Effector memory CD8-positive, alpha-beta T cell (primary cell): ENCODE data around the gene ZDHHC1.
"Not testable (repeated sequence)": the region's sequence is repeated elsewhere in the genome, so short reads cannot be mapped to it uniquely, and the experiment has no call there.

Source experiments
- ATAC-seq: fragments of 150-1000 bp; cut with Tn5 transposase; replicated peaks from 2 replicates; pipeline ENCODE4 v1.10.0; 2021; ENCODE audit warnings: mild to moderate bottlenecking, moderate library complexity
- DNase-seq, 3 experiments: peaks; one replicate each; pipeline ENCODE4 v3.0.0; 2021
- H3K27ac Mint-ChIP-seq, 2 donors: one replicate each; pipeline ENCODE4 v1.8.0; 2022; ENCODE audit warnings: mild to moderate bottlenecking in 2 of 2, mixed read lengths in 2 of 2, moderate library complexity in 2 of 2
- H3K27me3 Mint-ChIP-seq, 2 donors: one replicate each; pipeline ENCODE4 v1.8.0; 2022; ENCODE audit warnings: mixed read lengths in 2 of 2
- H3K36me3 Mint-ChIP-seq: one replicate; pipeline ENCODE4 v1.8.0; 2022; ENCODE audit warnings: mild to moderate bottlenecking, moderate library complexity, mixed read lengths; ENCODE audit not compliant: insufficient read depth
- H3K4me1 Mint-ChIP-seq, 2 donors: one replicate each; pipeline ENCODE4 v1.8.0; 2022; ENCODE audit warnings: low read depth in 2 of 2, mixed read lengths in 2 of 2
- H3K4me3 Mint-ChIP-seq, 2 donors: one replicate each; pipeline ENCODE4 v1.8.0; 2022; ENCODE audit warnings: mild to moderate bottlenecking in 2 of 2, mixed read lengths in 2 of 2, moderate library complexity in 2 of 2
- H3K9me3 Mint-ChIP-seq, 2 donors: one replicate each; pipeline ENCODE4 v1.8.0; 2022; ENCODE audit warnings: mixed read lengths in 2 of 2

Gene ZDHHC1

DNA sequence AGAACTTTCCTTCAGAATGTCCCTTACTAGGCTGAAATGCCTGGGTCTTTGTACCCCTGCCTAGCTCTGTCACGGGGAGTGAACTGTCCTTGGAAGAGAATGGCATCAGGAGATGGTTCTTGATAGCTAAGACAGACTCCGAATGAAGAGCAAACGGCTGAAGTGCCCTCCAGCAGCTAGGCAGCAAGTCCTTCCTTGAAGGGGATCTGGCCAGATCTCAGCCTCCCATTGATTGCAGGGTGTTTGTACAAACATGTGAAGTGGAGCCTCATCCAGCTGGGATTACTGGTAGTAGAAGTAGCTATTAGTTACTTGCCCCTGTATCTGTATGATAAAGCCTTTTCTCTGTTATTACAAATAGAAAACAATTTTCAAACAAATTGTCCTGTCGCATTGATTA lies 58.7 kb downstream of the ZDHHC1 start:
- DNase-seq: no peak
- Mint-ChIP-seq H3K4me1 (peaks cover 0 to 1% of the 10 kb centered on the region in 2 donors), H3K4me3 (no peak overlapping the region), H3K9me3 (no peaks in the 10 kb centered on the region), H3K36me3 (no peaks in the 10 kb centered on the region), H3K27me3 (peaks cover 6 to 11% of the 10 kb centered on the region in 2 donors), H3K27ac (no peak overlapping the region)
- ATAC-seq: no peak

DNA sequence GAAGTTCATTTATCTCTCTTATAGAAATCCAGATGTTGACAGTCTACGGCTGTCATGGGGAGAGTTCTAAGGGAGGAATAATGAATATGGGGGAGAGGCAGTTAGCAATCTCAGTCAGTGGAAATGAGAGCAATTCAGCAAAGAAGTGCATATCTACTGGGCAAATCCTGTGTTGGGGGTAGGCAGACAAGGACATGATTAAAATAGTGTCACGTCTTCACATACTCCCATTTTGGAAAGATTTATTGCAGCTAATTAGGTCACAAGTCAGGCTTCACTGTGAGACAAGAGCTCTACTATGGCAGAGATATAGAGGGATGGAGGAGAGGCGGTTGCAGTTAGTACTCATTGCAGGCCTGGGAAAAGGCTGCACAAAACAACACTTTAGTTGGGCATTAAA lies 59.9 kb downstream of the ZDHHC1 start:
- ATAC-seq (no peak), DNase-seq (no peak)
- Mint-ChIP-seq H3K4me1 (peaks cover 0 to 1% of the 10 kb centered on the region in 2 donors), H3K36me3 (no peaks in the 10 kb centered on the region), H3K27ac (no peak overlapping the region), H3K27me3 (peaks cover 6 to 11% of the 10 kb centered on the region in 2 donors), H3K9me3 (no peaks in the 10 kb centered on the region), H3K4me3 (no peak overlapping the region)

DNA sequence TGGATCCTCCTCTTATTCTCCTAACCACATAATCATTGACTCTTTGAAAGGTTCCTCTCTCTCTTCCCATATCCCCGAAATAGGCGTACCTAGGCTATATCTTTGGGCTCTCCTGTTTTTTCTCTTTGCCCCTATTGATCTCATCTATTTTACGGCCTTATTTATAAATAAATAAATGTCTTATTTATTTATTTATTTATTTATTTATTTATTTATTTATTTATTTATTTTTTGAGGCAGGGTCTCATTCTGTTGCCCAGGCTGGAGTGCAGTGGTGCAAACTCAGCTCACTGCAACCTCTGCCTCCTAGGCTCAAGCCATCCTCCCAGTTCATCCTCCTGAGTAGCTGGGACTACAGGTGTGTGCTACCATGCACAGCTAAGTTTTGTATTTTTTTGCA lies 63.8 kb downstream of the ZDHHC1 start:
- not testable (repeated sequence) for H3K36me3 Mint-ChIP-seq, H3K9me3 Mint-ChIP-seq, H3K27me3 Mint-ChIP-seq, ATAC-seq, H3K27ac Mint-ChIP-seq, H3K4me1 Mint-ChIP-seq, DNase-seq, H3K4me3 Mint-ChIP-seq

DNA sequence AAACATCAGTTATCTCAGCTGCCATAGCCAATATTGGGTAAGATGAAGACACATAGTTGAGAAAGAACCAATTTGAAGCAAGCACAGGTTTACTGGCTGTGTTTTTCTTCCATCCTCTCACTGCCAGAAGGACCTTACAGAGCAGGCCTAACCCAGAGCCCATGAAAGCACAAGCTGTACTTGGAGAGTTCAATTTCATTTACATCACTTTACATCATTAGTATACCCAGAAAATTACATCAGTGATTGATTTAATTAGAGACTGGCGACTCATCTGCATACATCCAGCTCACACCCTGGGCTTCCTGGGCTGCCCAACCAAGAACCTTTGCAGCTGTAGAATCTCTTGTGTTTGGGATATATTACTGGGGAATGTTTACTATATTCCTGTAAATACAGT lies 66.0 kb downstream of the ZDHHC1 start:
- H3K27me3 Mint-ChIP-seq: peaks cover 0 to under 1% of the 10 kb centered on the region in 2 donors
- H3K4me3 Mint-ChIP-seq: no peak overlapping the region
- H3K4me1 Mint-ChIP-seq: no peaks in the 10 kb centered on the region
- DNase-seq (no peak), ATAC-seq (no peak)
- no peaks in the 10 kb centered on the region for H3K9me3 Mint-ChIP-seq
- H3K36me3 Mint-ChIP-seq: peaks cover 3% of the 10 kb centered on the region
- H3K27ac Mint-ChIP-seq: no peak overlapping the region

DNA sequence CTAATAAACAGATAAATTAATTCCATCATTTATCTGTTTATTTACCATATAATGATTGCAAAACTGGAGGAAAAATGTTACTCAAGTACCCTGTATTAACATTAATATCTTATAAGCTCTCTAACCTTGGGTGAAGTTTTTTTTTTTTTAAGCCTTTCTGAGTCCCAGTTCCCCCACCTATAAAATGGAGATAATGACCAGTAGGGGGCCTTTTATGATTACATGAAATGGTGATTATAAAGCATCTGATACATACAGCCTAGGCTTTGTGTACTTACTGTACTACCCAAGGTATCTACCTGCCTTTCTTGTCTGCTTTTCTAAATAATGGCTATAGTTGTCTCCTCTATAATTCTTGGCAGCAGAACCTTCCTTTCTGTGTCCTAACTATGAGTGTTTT lies 67.1 kb downstream of the ZDHHC1 start:
- peak; percentile 51 for ATAC-seq
- Mint-ChIP-seq H3K9me3 (no peaks in the 10 kb centered on the region), H3K27me3 (no peaks in the 10 kb centered on the region), H3K4me1 (no peaks in the 10 kb centered on the region), H3K4me3 (no peak overlapping the region), H3K27ac (no peak overlapping the region), H3K36me3 (peaks cover 3% of the 10 kb centered on the region)
- no peak for DNase-seq

DNA sequence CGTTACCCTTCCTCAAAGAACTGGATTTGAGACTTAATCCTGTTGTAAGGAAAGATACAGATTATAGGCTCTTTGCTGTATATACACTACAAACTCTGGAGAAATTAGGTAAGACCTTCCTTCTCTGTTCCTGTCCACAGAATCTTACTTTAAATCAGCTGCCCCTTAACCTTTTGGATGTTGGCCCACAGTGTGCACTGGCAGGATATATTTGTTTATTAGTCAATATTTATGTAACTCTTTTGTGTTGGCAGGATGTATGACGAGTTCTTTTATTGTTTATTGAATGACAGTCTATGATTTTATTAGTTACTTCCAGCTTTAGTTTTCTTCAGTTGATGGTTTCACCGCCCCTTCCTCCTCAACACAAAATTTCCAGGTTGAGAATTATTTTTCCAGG lies 69.9 kb downstream of the ZDHHC1 start:
- ATAC-seq: no peak
- H3K9me3 Mint-ChIP-seq: no peaks in the 10 kb centered on the region
- no peaks in the 10 kb centered on the region for H3K27me3 Mint-ChIP-seq
- H3K4me1 Mint-ChIP-seq: no peaks in the 10 kb centered on the region
- no peak for DNase-seq
- no peak overlapping the region for H3K4me3 Mint-ChIP-seq
- no peak overlapping the region for H3K27ac Mint-ChIP-seq
- peaks cover 3% of the 10 kb centered on the region for H3K36me3 Mint-ChIP-seq

DNA sequence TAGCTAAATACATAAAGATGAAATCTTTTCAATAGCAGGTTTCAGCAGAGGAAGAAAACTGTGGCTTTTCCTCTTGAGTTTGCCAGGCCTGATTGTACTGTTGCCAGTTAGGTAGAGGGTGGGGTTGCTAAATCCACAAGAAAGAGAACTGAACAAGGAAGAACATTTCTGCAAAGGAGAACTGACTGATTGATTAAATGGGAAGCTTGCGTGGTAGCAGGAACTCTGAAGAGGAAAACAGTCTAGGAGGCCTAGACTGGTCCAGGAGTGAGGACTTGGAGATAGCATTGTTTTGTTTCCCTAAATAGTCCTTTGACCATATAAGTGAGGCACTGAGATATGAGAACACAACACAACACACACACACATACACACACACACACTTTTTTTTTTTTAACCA lies 70.9 kb downstream of the ZDHHC1 start:
- Mint-ChIP-seq H3K9me3 (no peaks in the 10 kb centered on the region), H3K4me3 (no peak overlapping the region), H3K4me1 (no peaks in the 10 kb centered on the region), H3K27ac (no peak overlapping the region), H3K27me3 (no peaks in the 10 kb centered on the region), H3K36me3 (peaks cover 3% of the 10 kb centered on the region)
- DNase-seq (no peak), ATAC-seq (no peak)
